Psoas muscle (tissue), 8 donors: Measurements from ENCODE around the gene NGB. TPM values are rescaled to one million over a fixed set of nuclear protein-coding genes. Genes with fewer than 3 reads are reported as not detected.

ENCODE experiments used
- ATAC-seq, 4 donors: fragments of 200-7000 bp; cut with Tn5 transposase; one replicate each; pipeline ENCODE4 v1.9.1; 2020; ENCODE audit warnings: moderate library complexity in 3 of 4, mild to moderate bottlenecking in 2 of 4
- DNase-seq, 2 donors: peaks; one replicate each; pipeline ENCODE4 v3.0.0-alpha.2; 2020
- H3K27ac ChIP-seq: fragments of 200-600 bp; one replicate; pipeline ENCODE4 v1.8.0; 2022
- H3K27me3 ChIP-seq, 3 donors: fragments of 200-600 bp in 1 of 3; one replicate each; pipeline versions ENCODE4 v1.6.1 to v1.8.0; 2013 to 2022; ENCODE audit warnings: low read length in 2 of 3, mild to moderate bottlenecking in 2 of 3, moderate library complexity in 1 of 3; ENCODE audit not compliant: insufficient read depth in 3 of 3
- H3K36me3 ChIP-seq, 2 donors: fragments of 200-600 bp in 1 of 2; one replicate each; pipeline versions ENCODE4 v1.6.1 to v1.8.0; 2013 to 2022; ENCODE audit warnings: low read depth in 1 of 2, mild to moderate bottlenecking in 1 of 2, moderate library complexity in 1 of 2; ENCODE audit not compliant: insufficient read depth in 1 of 2
- H3K4me1 ChIP-seq: fragments of 200-600 bp; one replicate; pipeline ENCODE4 v1.8.0; 2022
- H3K4me3 ChIP-seq: fragments of 200-600 bp; one replicate; pipeline ENCODE4 v1.8.0; 2022; ENCODE audit warnings: mild to moderate bottlenecking
- H3K9me3 ChIP-seq: fragments of 200-600 bp; one replicate; pipeline ENCODE4 v1.8.0; 2022
- CTCF ChIP-seq: fragments of 200-600 bp; IDR thresholded peaks from one replicate; pipeline ENCODE4 v1.8.0; 2022; ENCODE audit warnings: antibody characterized with exemption
- WGBS, 3 donors: extraction: QIAGEN DNeasy Blood & Tissue Kit; methylation state at CpG; one replicate each; pipeline versions ENCODE4 v1.1.6 to v1.1.7; 2013; 5-methylcytosine and 5-hydroxymethylcytosine counted together
- intact Hi-C, 2 donors: fragments of 100-400 bp; cut with DNase I; formaldehyde crosslinking; loops; one replicate each; pipeline versions ENCODE4 v1.11.0 to v1.14.2; 2022
- polyA plus RNA-seq, 3 donors: library from polyadenylated mRNA; stranded (reverse); fragments of 200-250 nt; gene quantifications; one replicate each; pipeline ENCODE4 v1.2.3, GENCODE V29; 2013
- total RNA-seq, 4 donors: library from RNA; stranded (reverse); fragmentation: NEBNext Ultra II Directional in 2 of 4; extraction: Animal tissue kit (Norgen Biotek cat#: 25700) in 2 of 4; gene quantifications; one replicate each; pipeline versions ENCODE4 v1.2.1 to v1.2.4, GENCODE V29; 2021 to 2023
- donor health status: healthy with polysubstance abuse.
- donor health status: DM: no; HTN: no; CAD: no; lungs with moderate emphysema.
- donor health status: Bipolar disorder and iron deficiency.
- donor health status: healthy.
- donor health status: DM: yes; HTN: yes; CAD: no.
- donor health status: DM: no; HTN: no; CAD: no.
- donor health status: DM: no; HTN: no; CAD: no.
- donor health status: DM: yes; HTN: yes; CAD: no.

The NGB gene
- total and polyA plus RNA-seq, 7 donors: 0.01 TPM; not detected in 6

DNA sequence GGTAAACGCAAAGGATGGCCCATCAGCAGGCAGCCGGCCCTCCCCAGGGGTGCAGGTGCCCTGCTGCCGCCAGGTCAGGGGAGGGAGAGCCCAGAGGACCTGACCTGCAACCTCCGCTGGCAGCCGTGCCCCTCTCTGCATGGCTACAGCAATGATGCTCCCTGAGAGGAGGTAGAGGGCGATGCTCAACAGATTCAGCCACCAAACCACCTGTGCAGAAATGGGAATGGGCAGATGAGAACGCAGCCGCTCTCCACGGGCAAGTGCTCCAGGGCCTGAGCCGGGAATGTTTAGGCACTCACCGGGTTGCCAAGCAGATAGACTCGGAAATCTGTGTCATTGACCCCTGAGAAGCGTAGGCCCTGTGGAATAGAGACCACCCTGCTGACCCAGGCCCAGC, 8.7 kb upstream of the NGB start:
- no peak for ATAC-seq
- Histone ChIP-seq H3K27ac (no peak overlapping the region), H3K27me3 (no peaks in the 10 kb centered on the region), H3K4me3 (no peak overlapping the region), H3K36me3 (peaks cover 13 to 86% of the 10 kb centered on the region in 2 donors), H3K4me1 (no peaks in the 10 kb centered on the region), H3K9me3 (no peaks in the 10 kb centered on the region)
- 91 to 95% (median 93%) methylated on average over 13 of the region's 13 CpGs for WGBS, 3 donors
- intact Hi-C loops: no loop called here
- TF ChIP-seq CTCF: no peak
- no peak for DNase-seq

GRCh38 chr14:77278461-77279230, 7.6 kb upstream of the NGB start:
- no peaks in the 10 kb centered on the region for H3K4me1 ChIP-seq
- H3K4me3 ChIP-seq: no peak overlapping the region
- peaks cover 0 to 4% (median 0%) of the 10 kb centered on the region in 3 donors for H3K27me3 ChIP-seq
- intact Hi-C loops: no loop called here
- no peaks in the 10 kb centered on the region for H3K9me3 ChIP-seq
- DNase-seq (no peak), ATAC-seq (no peak)
- no peak for TF ChIP-seq CTCF
- WGBS, 3 donors: 95 to 96% (median 95%) methylated on average over 14 of the region's 14 CpGs
- no peak overlapping the region for H3K27ac ChIP-seq
- H3K36me3 ChIP-seq: peaks cover 10 to 75% of the 10 kb centered on the region in 2 donors

DNA sequence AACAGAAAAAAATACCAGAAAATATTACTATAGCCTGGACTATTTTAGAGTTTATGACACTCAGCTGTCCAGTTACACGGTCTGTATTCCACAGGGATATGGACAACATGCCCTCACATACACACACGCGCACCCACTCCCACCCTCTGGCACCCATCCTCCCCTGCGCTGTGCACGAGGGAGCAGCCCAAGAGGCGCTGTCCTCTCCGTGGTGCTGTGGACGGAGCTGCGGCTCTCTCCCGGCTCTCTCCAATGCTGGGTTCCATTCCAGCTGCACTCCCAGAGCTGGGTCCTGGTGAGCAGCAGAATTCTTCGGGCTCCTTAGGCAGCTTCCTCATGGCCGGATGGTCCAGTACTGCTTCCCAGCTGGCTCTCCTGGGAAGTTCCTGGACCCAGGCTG, 6.0 kb upstream of the NGB start:
- ATAC-seq (no peak), DNase-seq (no peak)
- H3K27ac ChIP-seq: no peak overlapping the region
- no peak for TF ChIP-seq CTCF
- no peak overlapping the region for H3K4me3 ChIP-seq
- H3K36me3 ChIP-seq: peaks cover 4 to 59% of the 10 kb centered on the region in 2 donors
- peaks cover 0 to 12% (median 10%) of the 10 kb centered on the region in 3 donors for H3K27me3 ChIP-seq
- intact Hi-C loops: no loop called here
- WGBS, 3 donors: 86 to 89% (median 88%) methylated on average over 12 of the region's 12 CpGs
- H3K4me1 ChIP-seq: no peaks in the 10 kb centered on the region
- H3K9me3 ChIP-seq: no peaks in the 10 kb centered on the region

DNA sequence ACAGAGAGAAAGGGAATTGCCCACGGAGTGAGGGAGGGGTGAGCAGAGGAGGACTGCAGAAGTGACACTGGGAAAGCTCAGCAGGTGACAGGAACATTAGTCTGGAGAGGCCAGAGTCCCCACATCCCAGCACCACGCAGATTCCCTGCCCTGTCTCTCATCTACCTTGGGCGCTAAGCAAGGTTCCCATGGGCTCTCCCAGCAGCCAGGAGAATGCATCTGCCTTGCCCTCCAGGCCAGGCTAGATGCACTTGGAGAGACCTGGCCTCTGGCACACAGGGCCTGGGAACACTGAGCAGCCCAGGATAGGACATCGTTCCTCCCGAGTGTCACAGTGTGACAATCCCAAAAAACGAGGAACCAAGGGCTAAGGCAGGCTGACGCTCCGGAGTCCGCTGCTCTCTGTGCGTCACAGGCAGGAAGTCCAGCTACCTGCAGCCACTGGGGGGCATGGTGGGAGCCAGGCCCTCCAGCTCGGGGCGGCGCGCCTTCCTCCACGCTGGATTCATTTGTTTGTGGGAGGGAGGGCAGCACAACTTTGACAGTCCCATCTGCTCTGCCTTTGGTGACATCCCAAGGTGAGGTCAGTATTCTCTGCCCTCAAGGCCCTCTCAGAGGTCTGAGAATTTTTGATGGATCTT, 5.4 kb upstream of the NGB start:
- intact Hi-C loops: no loop called here
- DNase-seq: no peak
- no peaks in the 10 kb centered on the region for H3K9me3 ChIP-seq
- H3K4me3 ChIP-seq: no peak overlapping the region
- H3K36me3 ChIP-seq: peaks cover 4 to 53% of the 10 kb centered on the region in 2 donors
- H3K27me3 ChIP-seq: peaks cover 0 to 17% (median 11%) of the 10 kb centered on the region in 3 donors
- WGBS, 3 donors: 81 to 85% (median 83%) methylated on average over 15 of the region's 15 CpGs
- H3K4me1 ChIP-seq: no peaks in the 10 kb centered on the region
- TF ChIP-seq CTCF: no peak
- ATAC-seq: no peak
- H3K27ac ChIP-seq: no peak overlapping the region
